Activated B cell treated with CpG ODN at 0.5 μM for 24 hours (primary cell): ENCODE measurements around the gene FCGR3B. TPM values are rescaled to one million over a fixed set of nuclear protein-coding genes. Genes with fewer than 3 reads are reported as not detected.
A peak's percentile ranks its signal among the peaks of the same experiment; 100 is the strongest.
"Not testable (repeated sequence)": the region's sequence is repeated elsewhere in the genome, so short reads cannot be mapped to it uniquely, and the experiment has no call there.

ENCODE experiments used
- ATAC-seq: fragments of 200-7000 bp; cut with Tn5 transposase; one replicate; pipeline ENCODE4 v1.10.0; 2021; ENCODE audit warnings: low read depth, mild to moderate bottlenecking, moderate library complexity
- CTCF ChIA-PET: fragments of 350-600 bp; sonication (Branson Sonifier 250); formaldehyde crosslinking; loops from one replicate; lab custom pipeline; 2021; ENCODE audit warnings: antibody characterized with exemption; lab: Charles Lee
- POLR2A ChIA-PET: fragments of 350-600 bp; sonication (Branson Sonifier 250); formaldehyde crosslinking; loops from one replicate; lab custom pipeline; 2021; ENCODE audit warnings: antibody characterized with exemption; lab: Charles Lee
- DNase-seq: peaks from one replicate; pipeline ENCODE4 v3.0.0; 2022
- H3K27ac Mint-ChIP-seq: one replicate; pipeline ENCODE4 v1.8.0; 2020; ENCODE audit warnings: mixed read lengths
- H3K27me3 Mint-ChIP-seq: one replicate; pipeline ENCODE4 v1.8.0; 2021; ENCODE audit warnings: mixed read lengths
- H3K36me3 Mint-ChIP-seq: one replicate; pipeline ENCODE4 v1.8.0; 2021; ENCODE audit warnings: low read depth, mixed read lengths
- H3K4me1 Mint-ChIP-seq: one replicate; pipeline ENCODE4 v1.8.0; 2021; ENCODE audit warnings: mixed read lengths
- H3K4me3 Mint-ChIP-seq: one replicate; pipeline ENCODE4 v1.8.0; 2020; ENCODE audit warnings: mild to moderate bottlenecking, mixed read lengths
- H3K9me3 Mint-ChIP-seq: one replicate; pipeline ENCODE4 v1.8.0; 2020; ENCODE audit warnings: mixed read lengths
- intact Hi-C: fragments of 100-400 bp; cut with micrococcal nuclease; formaldehyde crosslinking; loops from one replicate; pipeline ENCODE4 v1.15.1; 2024
- total RNA-seq: library from RNA; stranded (reverse); gene quantifications from 2 replicates; pipeline ENCODE4 v1.2.3, GENCODE V29; 2022

Gene FCGR3B
- total RNA-seq, 1 donor from 2014 or later, result not detected

DNA sequence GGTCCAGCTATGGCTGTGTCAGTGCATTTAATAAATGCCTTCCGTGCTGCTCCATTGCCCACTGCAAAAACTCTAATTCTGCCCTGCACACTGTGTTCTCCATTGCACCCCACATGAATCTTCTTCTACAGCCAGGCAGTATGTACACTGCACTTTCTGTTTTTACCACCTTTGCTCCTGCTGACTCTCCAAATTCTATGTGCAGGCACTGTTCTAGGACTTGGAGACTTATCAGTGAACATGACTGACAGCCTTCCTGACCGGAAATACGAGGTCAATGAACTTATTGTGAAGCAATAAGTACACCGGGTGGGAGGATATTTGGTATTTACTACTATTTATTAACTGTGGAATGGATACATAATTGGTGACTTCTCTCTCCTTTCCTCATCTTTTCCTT is 33.7 kb upstream of the FCGR3B start:
- DNase-seq, CTCF ChIA-PET, H3K4me3 Mint-ChIP-seq, H3K4me1 Mint-ChIP-seq, H3K9me3 Mint-ChIP-seq, POLR2A ChIA-PET, ATAC-seq, H3K36me3 Mint-ChIP-seq, H3K27me3 Mint-ChIP-seq, H3K27ac Mint-ChIP-seq, intact Hi-C loops: not testable (repeated sequence)

DNA sequence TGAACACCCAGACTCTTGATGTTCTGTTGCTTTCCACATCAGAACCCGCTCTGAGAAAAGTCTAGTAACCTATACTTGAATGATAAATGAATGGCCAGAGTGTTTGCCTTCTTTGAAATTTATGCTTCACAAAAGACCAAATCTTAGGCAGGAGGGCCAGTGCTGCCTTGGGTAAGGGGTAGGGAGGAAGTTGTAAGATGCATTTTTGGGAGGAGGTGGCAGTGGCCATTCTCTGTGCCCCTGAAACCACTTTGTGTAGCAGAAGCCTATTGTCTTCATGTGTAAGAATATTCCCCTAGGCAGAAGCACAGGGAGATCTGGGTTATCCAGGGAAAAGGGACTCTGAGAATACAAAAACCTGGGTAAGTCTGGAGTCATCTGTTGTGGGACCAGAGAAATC is 32.6 kb upstream of the FCGR3B start:
- H3K36me3 Mint-ChIP-seq, H3K9me3 Mint-ChIP-seq, CTCF ChIA-PET, H3K27ac Mint-ChIP-seq, intact Hi-C loops, H3K4me3 Mint-ChIP-seq, H3K4me1 Mint-ChIP-seq, DNase-seq, POLR2A ChIA-PET, H3K27me3 Mint-ChIP-seq: not testable (repeated sequence)
- ATAC-seq, result peak; percentile 20

- peak; percentile 74 for ATAC-seq
- H3K9me3 Mint-ChIP-seq, H3K4me1 Mint-ChIP-seq, H3K27me3 Mint-ChIP-seq, intact Hi-C loops, H3K4me3 Mint-ChIP-seq, POLR2A ChIA-PET, H3K27ac Mint-ChIP-seq, DNase-seq, H3K36me3 Mint-ChIP-seq, CTCF ChIA-PET: not testable (repeated sequence)
These were observed 31.8 kb upstream of the FCGR3B start, which contains the start of gene FCGR2B for GRCh38 chr1:161662684-161663339. FCGR2B (plus strand) TSS chr1:161663143; CDS start chr1:161663242, 99 bp downstream.

- H3K4me1 Mint-ChIP-seq, H3K27me3 Mint-ChIP-seq, H3K27ac Mint-ChIP-seq, H3K36me3 Mint-ChIP-seq, POLR2A ChIA-PET, H3K4me3 Mint-ChIP-seq, CTCF ChIA-PET, intact Hi-C loops, DNase-seq, H3K9me3 Mint-ChIP-seq: not testable (repeated sequence)
- ATAC-seq, result peak; percentile 41
These were observed 30.8 kb upstream of the FCGR3B start for GRCh38 chr1:161661660-161662311.

DNA sequence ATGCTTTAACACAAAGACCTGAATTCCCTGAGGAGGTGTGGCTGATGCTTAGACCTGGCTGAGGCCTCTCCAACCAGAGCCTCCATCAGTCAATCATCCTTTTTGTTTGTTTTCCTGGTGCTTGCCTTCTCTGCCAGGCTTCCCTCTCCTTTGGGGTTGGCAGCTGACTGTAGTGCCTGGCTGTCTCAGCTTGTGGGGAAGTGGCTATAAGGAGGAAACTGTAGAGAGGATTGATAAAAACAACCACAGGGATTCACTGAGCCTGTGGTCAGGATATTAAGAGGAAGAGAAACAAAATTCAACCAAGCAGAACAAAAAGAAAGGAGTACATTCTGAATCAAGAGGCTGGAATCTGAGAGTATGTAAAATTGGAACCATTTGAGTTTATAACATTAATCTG is 27.5 kb upstream of the FCGR3B start:
- H3K4me1 Mint-ChIP-seq, H3K4me3 Mint-ChIP-seq, intact Hi-C loops, H3K27ac Mint-ChIP-seq, CTCF ChIA-PET, H3K27me3 Mint-ChIP-seq, DNase-seq, H3K36me3 Mint-ChIP-seq, H3K9me3 Mint-ChIP-seq, POLR2A ChIA-PET: not testable (repeated sequence)
- ATAC-seq, result peak; percentile 36

DNA sequence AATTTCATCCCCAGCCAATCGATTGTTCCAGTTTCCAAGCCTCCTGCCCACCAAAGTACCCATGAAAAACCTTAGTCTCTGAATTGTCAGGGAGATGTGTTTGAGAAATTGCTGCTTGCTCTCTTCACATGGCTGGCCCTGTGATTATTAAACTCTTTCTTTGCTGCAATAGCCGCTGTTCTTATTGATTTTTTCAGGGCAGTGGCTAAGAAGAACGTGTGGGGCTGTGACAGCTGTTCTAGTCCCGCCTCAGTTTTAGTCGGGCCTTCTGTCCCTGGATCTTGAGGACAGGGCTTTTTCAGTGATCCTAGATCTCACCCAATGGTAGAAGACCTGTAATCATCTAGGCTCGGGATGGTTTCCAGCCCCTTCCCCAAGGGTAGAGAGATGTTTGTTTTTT is 23.0 kb upstream of the FCGR3B start:
- POLR2A ChIA-PET, ATAC-seq, H3K4me3 Mint-ChIP-seq, H3K27me3 Mint-ChIP-seq, DNase-seq, H3K4me1 Mint-ChIP-seq, H3K9me3 Mint-ChIP-seq, CTCF ChIA-PET, H3K36me3 Mint-ChIP-seq, intact Hi-C loops, H3K27ac Mint-ChIP-seq: not testable (repeated sequence)

GRCh38 chr1:161653541-161653940 is 22.6 kb upstream of the FCGR3B start:
- POLR2A ChIA-PET, H3K4me1 Mint-ChIP-seq, CTCF ChIA-PET, H3K27me3 Mint-ChIP-seq, ATAC-seq, H3K27ac Mint-ChIP-seq, H3K36me3 Mint-ChIP-seq, H3K9me3 Mint-ChIP-seq, DNase-seq, intact Hi-C loops, H3K4me3 Mint-ChIP-seq: not testable (repeated sequence)

DNA sequence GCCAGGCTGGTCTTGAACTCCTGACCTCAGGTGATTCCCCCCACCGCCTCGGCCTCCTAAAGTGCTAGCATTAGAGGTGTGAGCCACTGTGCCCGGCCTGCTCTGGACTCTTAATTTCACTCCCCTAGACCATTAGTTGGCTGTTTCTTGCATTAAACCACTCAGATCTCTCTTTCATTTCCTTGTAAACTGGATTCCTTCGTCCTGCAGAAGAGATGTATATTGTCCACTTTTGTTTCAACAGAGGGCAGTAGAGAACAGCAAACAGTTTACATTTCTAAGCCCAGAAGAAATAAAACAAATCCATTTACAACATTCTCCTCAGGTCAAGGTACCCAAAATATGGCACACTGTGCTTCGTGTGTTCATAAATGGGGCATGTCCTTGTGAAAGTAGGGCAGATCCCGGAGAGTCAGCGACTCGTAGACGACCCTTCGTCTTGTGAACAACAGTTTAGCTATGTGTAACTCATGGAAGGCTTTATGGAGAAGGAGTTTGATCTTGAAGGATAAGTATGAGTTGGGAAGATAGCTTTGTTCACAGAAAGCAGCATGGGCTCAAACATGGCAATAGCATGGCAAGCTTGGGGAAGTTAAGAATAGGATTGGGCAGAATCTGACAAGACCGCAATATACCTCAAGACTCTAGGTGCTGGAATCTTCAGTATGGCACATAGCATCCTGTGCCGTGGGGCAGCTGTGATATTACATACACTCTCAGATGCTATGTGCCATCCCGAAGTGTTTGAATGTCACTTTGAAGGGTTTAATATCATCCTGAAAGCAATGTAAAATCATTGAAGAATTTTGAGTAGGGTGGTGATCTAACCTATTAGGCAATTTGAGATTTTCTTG is 16.8 kb upstream of the FCGR3B start:
- peak; percentile 65 for ATAC-seq
- CTCF ChIA-PET, result interaction anchor here (0.6 to 1.8 kb wide), 7 partner anchors 60 to 124 kb away, joined by 3 to 30 read pairs (median 3); partner anchors contain the start of gene FCRLA

DNA sequence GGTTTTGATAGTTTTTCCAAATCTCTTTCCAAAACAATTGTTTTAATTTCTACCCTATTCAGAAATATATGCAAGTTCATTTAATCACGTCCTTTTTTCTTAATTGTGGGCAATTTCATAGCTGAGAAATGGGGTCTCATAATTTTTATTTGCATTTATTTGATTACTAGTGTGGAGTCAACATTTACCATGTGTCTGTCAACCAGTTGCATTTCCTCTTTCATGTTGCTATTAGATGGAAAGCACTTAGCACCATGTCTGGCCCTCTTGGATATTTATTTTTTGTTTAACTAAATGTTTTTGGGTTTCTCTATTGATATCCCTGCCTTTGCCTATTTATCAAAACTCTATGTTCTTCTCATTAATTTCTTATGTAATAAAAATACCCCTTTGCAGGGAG is 13.9 kb upstream of the FCGR3B start:
- DNase-seq, H3K27me3 Mint-ChIP-seq, ATAC-seq, H3K27ac Mint-ChIP-seq, H3K36me3 Mint-ChIP-seq, H3K4me3 Mint-ChIP-seq, H3K9me3 Mint-ChIP-seq, CTCF ChIA-PET: not testable (repeated sequence)
- intact Hi-C loops, result loop anchor here (5.0 to 10.0 kb wide), 2 partner anchors 92 to 160 kb away; no protein-coding TSS in a partner anchor
- peaks cover 27% of the 10 kb centered on the region for H3K4me1 Mint-ChIP-seq
- POLR2A ChIA-PET, result interaction anchor here (0.6 kb wide), 1 partner anchor 85 kb away, joined by 5 read pairs; no protein-coding TSS in a partner anchor

More for the DNA sequence above, 16.8 kb upstream of the FCGR3B start:
- not testable (repeated sequence) for H3K36me3 Mint-ChIP-seq, DNase-seq, H3K4me3 Mint-ChIP-seq, H3K27me3 Mint-ChIP-seq, H3K27ac Mint-ChIP-seq, H3K9me3 Mint-ChIP-seq
- peaks cover 17% of the 10 kb centered on the region for H3K4me1 Mint-ChIP-seq
- intact Hi-C loops, result loop anchor here (5.0 to 10.0 kb wide), 2 partner anchors 90 to 163 kb away; no protein-coding TSS in a partner anchor
- POLR2A ChIA-PET, result interaction anchor here (0.6 to 1.5 kb wide), 4 partner anchors 60 to 94 kb away, joined by 3 to 8 read pairs (median 6); partner anchors contain the start of gene FCRLA

DNA sequence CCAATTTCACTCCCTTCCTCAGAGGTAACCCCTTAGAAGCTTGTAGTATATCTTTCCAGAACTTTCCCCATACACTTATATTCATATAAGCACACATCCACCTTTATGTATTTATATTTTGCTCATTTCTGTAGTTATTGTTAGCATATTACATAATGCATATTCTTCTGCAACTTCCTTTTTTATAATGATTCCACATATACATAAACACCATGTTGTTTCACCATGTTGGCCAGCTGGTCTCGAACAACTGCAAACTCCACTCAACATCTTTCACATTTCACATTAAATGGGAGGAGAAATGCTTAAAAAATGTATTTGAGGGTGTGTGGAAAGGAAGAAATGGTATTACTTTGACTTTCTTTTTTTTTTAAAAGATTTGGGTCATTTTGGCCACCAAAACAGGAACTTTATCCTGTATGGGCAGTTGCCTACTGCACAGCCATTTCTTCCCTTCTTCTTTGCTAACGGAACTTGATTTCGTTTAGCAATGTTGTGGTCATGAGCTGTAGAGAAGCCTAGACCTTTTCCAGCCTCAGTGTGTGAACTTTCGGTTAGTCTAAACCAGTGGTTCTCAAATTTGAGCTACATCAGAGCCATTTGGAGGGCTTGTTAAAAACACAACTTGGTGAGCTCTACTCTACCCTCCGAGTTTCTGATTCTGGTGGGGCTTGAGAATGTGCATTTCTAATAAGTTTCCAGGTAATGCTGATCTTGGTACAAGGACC is 12.7 kb upstream of the FCGR3B start:
- ATAC-seq, H3K27me3 Mint-ChIP-seq, H3K36me3 Mint-ChIP-seq, H3K9me3 Mint-ChIP-seq, POLR2A ChIA-PET, DNase-seq, H3K4me3 Mint-ChIP-seq, CTCF ChIA-PET: not testable (repeated sequence)
- Mint-ChIP-seq H3K27ac (peak overlapping the region; percentile 31), H3K4me1 (peaks cover 26% of the 10 kb centered on the region)
- intact Hi-C loops, result loop anchor here (10.0 kb wide), 1 partner anchor 159 kb away; no protein-coding TSS in a partner anchor

DNA sequence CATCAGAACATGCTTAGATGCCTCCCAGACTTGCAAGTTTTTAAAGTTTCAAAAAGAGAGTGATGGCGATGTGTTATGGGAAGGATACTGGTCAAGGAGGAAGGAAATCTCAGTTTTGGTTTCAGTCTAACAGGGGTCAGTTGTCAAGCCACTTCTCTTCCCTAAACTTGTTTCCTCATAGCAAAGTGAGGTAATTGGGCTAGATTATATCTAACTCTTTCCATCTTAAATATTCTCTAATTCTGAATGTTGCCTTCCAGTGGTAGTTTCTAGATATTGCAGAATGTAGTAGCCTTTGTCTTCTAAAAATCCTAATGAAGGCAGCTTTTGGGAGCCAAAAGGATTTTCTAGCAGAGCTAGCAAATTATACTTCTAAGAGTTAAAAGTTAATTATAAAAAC is 11.7 kb upstream of the FCGR3B start:
- H3K36me3 Mint-ChIP-seq, H3K9me3 Mint-ChIP-seq, POLR2A ChIA-PET, H3K27me3 Mint-ChIP-seq, DNase-seq, CTCF ChIA-PET: not testable (repeated sequence)
- intact Hi-C loops, result loop anchor here (10.0 kb wide), 1 partner anchor 158 kb away; no protein-coding TSS in a partner anchor
- peak; percentile 83 for ATAC-seq
- H3K4me1 Mint-ChIP-seq, result peaks cover 23% of the 10 kb centered on the region
- peak overlapping the region; percentile 70 for H3K27ac Mint-ChIP-seq
- peak overlapping the region; percentile 28 for H3K4me3 Mint-ChIP-seq
